Colonic mucosa (tissue), 4 donors: ENCODE results near the gene COG5. TPM values are rescaled to one million over a fixed set of nuclear protein-coding genes. Genes with fewer than 3 reads are reported as not detected.

Source experiments
- DNase-seq: peaks from one replicate; pipeline ENCODE4 v3.0.0-alpha.2; 2020
- H3K27ac ChIP-seq: fragments of 200-600 bp; one replicate; pipeline ENCODE4 v1.8.0; 2021
- H3K27me3 ChIP-seq: fragments of 200-600 bp; one replicate; pipeline ENCODE4 v1.8.0; 2021
- H3K36me3 ChIP-seq: fragments of 200-600 bp; one replicate; pipeline ENCODE4 v1.8.0; 2021
- H3K4me1 ChIP-seq: fragments of 200-600 bp; one replicate; pipeline ENCODE4 v1.8.0; 2021; ENCODE audit warnings: mild to moderate bottlenecking
- H3K4me3 ChIP-seq: fragments of 200-600 bp; one replicate; pipeline ENCODE4 v1.8.0; 2021
- H3K9ac ChIP-seq, 2 donors: one replicate each; pipeline ENCODE4 v1.7.0; 2013; ENCODE audit warnings: control low read depth in 2 of 2, low read depth in 2 of 2, low read length in 2 of 2
- H3K9me3 ChIP-seq: fragments of 200-600 bp; one replicate; pipeline ENCODE4 v1.8.0; 2021
- CTCF ChIP-seq: fragments of 200-600 bp; IDR thresholded peaks from one replicate; pipeline ENCODE4 v1.8.0; 2022; ENCODE audit warnings: antibody characterized with exemption, mild to moderate bottlenecking
- intact Hi-C: fragments of 100-400 bp; cut with DNase I; formaldehyde crosslinking; loops from one replicate; pipeline ENCODE4 v1.14.1; 2022
- total RNA-seq, 2 donors: library from RNA; stranded (reverse); fragmentation: NEBNext Ultra II Directional in 1 of 2; extraction: Animal tissue kit (Norgen Biotek cat#: 25700) in 1 of 2; gene quantifications; one replicate each; pipeline ENCODE4 v1.2.1, GENCODE V29; 2021
- donor health status: healthy.
- donor health status: DM: no; HTN: no; CAD: no.
- donor health status: DM: no; HTN: no; CAD: no.

Gene COG5
- total RNA-seq, 2 donors from 2014 or later = 43.1 to 46.8 TPM

GRCh38 chr7:107355616-107356015 is 208.1 kb downstream of the COG5 start:
- Histone ChIP-seq H3K36me3 (peaks cover 3% of the 10 kb centered on the region), H3K4me1 (no peaks in the 10 kb centered on the region), H3K27me3 (no peaks in the 10 kb centered on the region), H3K27ac (no peak overlapping the region), H3K9me3 (no peaks in the 10 kb centered on the region), H3K9ac (no peak overlapping the region), H3K4me3 (no peak overlapping the region)
- DNase-seq = no peak
- intact Hi-C loops = no loop called here
- TF ChIP-seq CTCF = no peak

GRCh38 chr7:107354640-107355039 is 209.1 kb downstream of the COG5 start:
- no peak for TF ChIP-seq CTCF
- Histone ChIP-seq H3K4me3 (no peak overlapping the region), H3K36me3 (no peaks in the 10 kb centered on the region), H3K9ac (no peak overlapping the region), H3K27ac (no peak overlapping the region), H3K27me3 (no peaks in the 10 kb centered on the region), H3K4me1 (no peaks in the 10 kb centered on the region), H3K9me3 (no peaks in the 10 kb centered on the region)
- no peak for DNase-seq
- intact Hi-C loops = no loop called here

- intact Hi-C loops = no loop called here
- no peaks in the 10 kb centered on the region for H3K9me3 ChIP-seq
Observed at GRCh38 chr7:107353701-107354100, 210.0 kb downstream of the COG5 start.

GRCh38 chr7:107345898-107346297 is 217.8 kb downstream of the COG5 start:
- H3K9me3 ChIP-seq = no peaks in the 10 kb centered on the region
- intact Hi-C loops = no loop called here

More at GRCh38 chr7:107353701-107354100, 210.0 kb downstream of the COG5 start:
- Histone ChIP-seq H3K9ac (no peak overlapping the region), H3K27ac (no peak overlapping the region), H3K4me1 (no peaks in the 10 kb centered on the region), H3K4me3 (no peak overlapping the region), H3K36me3 (no peaks in the 10 kb centered on the region), H3K27me3 (no peaks in the 10 kb centered on the region)
- no peak for TF ChIP-seq CTCF
- no peak for DNase-seq

GRCh38 chr7:107344799-107345198 is 218.9 kb downstream of the COG5 start:
- intact Hi-C loops = no loop called here
- Histone ChIP-seq H3K27ac (no peak overlapping the region), H3K4me3 (no peak overlapping the region), H3K36me3 (no peaks in the 10 kb centered on the region), H3K4me1 (no peaks in the 10 kb centered on the region), H3K9me3 (no peaks in the 10 kb centered on the region), H3K27me3 (no peaks in the 10 kb centered on the region), H3K9ac (no peak overlapping the region)
- DNase-seq = no peak
- no peak for TF ChIP-seq CTCF

More at GRCh38 chr7:107345898-107346297, 217.8 kb downstream of the COG5 start:
- no peak for TF ChIP-seq CTCF
- H3K27ac ChIP-seq = no peak overlapping the region
- H3K9ac ChIP-seq = no peak overlapping the region
- no peaks in the 10 kb centered on the region for H3K36me3 ChIP-seq
- H3K4me1 ChIP-seq = no peaks in the 10 kb centered on the region
- no peak for DNase-seq
- H3K4me3 ChIP-seq = no peak overlapping the region
- H3K27me3 ChIP-seq = no peaks in the 10 kb centered on the region

- no peaks in the 10 kb centered on the region for H3K4me1 ChIP-seq
- no peak overlapping the region for H3K27ac ChIP-seq
- DNase-seq = no peak
- no peaks in the 10 kb centered on the region for H3K9me3 ChIP-seq
- no peak overlapping the region for H3K4me3 ChIP-seq
- intact Hi-C loops = no loop called here
- no peaks in the 10 kb centered on the region for H3K36me3 ChIP-seq
- TF ChIP-seq CTCF = no peak
- no peaks in the 10 kb centered on the region for H3K27me3 ChIP-seq
- no peak overlapping the region for H3K9ac ChIP-seq
Observed at GRCh38 chr7:107344286-107344685, 219.4 kb downstream of the COG5 start.
